K562 (cell line): ENCODE results near the gene HSD3B7. TPM values are rescaled to one million over a fixed set of nuclear protein-coding genes. Genes with fewer than 3 reads are reported as not detected.
A peak's percentile ranks its signal among the peaks of the same experiment; 100 is the strongest.

ENCODE experiments used
- ATF1 ChIP-seq, 2 experiments: fragments of 450-650 bp in 1 of 2; IDR thresholded peaks; 2 replicates each; pipeline ENCODE4 v1.6.1; 2016; ENCODE audit warnings: missing compliant biosample characterization in 1 of 2, missing genetic modification characterization in 1 of 2
- DLX4 ChIP-seq: fragments of 250-450 bp; sonication (Bioruptor Pico); IDR thresholded peaks from 2 replicates; pipeline ENCODE4 v1.6.1; 2021; ENCODE audit warnings: mild to moderate bottlenecking
- HDAC1 ChIP-seq, 2 experiments: fragments of 450-650 bp; IDR thresholded peaks; 2 replicates each; pipeline ENCODE4 v1.6.1; 2016 to 2017; ENCODE audit warnings: inconsistent platforms in 1 of 2, mild to moderate bottlenecking in 1 of 2, moderate library complexity in 1 of 2
- JUNB ChIP-seq: fragments of 450-650 bp; formaldehyde crosslinking; conservative IDR thresholded peaks from 2 replicates; pipeline ENCODE4 v1.4.0; 2020; ENCODE audit warnings: mild to moderate bottlenecking
- JUND ChIP-seq, 2 experiments: IDR thresholded peaks; 2 replicates in 1 of 2; 3 replicates in 1 of 2; pipeline ENCODE4 v1.6.1; 2011; ENCODE audit warnings: borderline replicate concordance in 2 of 2, low read depth in 2 of 2, low read length in 2 of 2, improper control_type of control experiment in 1 of 2, missing biosample characterization in 1 of 2, missing genetic modification characterization in 1 of 2, missing genetic modification reagents in 1 of 2
- MGA ChIP-seq: fragments of 450-650 bp; IDR thresholded peaks from 2 replicates; pipeline ENCODE4 v1.6.1; 2016; ENCODE audit warnings: mild to moderate bottlenecking, moderate library complexity
- NFE2L1 ChIP-seq: fragments of 450-650 bp; IDR thresholded peaks from 2 replicates; pipeline ENCODE4 v1.6.1; 2016; ENCODE audit warnings: missing genetic modification characterization, low read depth, mild to moderate bottlenecking, missing compliant biosample characterization, moderate library complexity, borderline replicate concordance
- PHB2 ChIP-seq: fragments of 450-650 bp; IDR thresholded peaks from 2 replicates; pipeline ENCODE4 v1.6.1; 2017; ENCODE audit warnings: low read depth
- RBM14 ChIP-seq: fragments of 200-400 bp; formaldehyde crosslinking; IDR thresholded peaks from 2 replicates; pipeline ENCODE4 v1.6.1; 2018; ENCODE audit warnings: low read depth, mild to moderate bottlenecking, low read length, moderate library complexity, borderline replicate concordance; ENCODE audit not compliant: insufficient read depth
- SOX6 ChIP-seq: fragments of 450-650 bp; IDR thresholded peaks from 2 replicates; pipeline ENCODE4 v1.6.1; 2014; ENCODE audit warnings: mild to moderate bottlenecking
- TFAM ChIP-seq: fragments of 250-450 bp; sonication (Bioruptor Pico); conservative IDR thresholded peaks from 2 replicates; pipeline ENCODE4 v1.5.0; 2021; ENCODE audit warnings: mild to moderate bottlenecking, moderate library complexity
- TRIM24 ChIP-seq, 2 experiments: fragments of 450-650 bp; IDR thresholded peaks; 2 replicates each; pipeline ENCODE4 v1.6.1; 2016
- ZNF140 ChIP-seq: fragments of 250-450 bp; sonication (Bioruptor Pico); IDR thresholded peaks from 2 replicates; pipeline ENCODE4 v1.8.0; 2021; ENCODE audit warnings: moderate library complexity, mild to moderate bottlenecking, inconsistent platforms
- ZNF316 ChIP-seq: fragments of 450-650 bp; IDR thresholded peaks from 2 replicates; pipeline ENCODE4 v1.6.1; 2016
- polyA plus RNA-seq, 8 experiments: library from polyadenylated mRNA; depleted of rRNA in 4 of 8; stranded (reverse) in 5 of 8; unstranded in 3 of 8; fragments of >200 nt; fragmentation: Nextera tagmentation in 2 of 8; fragmentation: Illumina TruSeq in 1 of 8; extraction: Ambion mirVana in 2 of 8; extraction: Trizol in 1 of 8; gene quantifications; 2 replicates each; pipeline versions ENCODE4 v1.2.1 to v1.2.3, GENCODE V29; 2011 to 2014; ENCODE audit warnings: inconsistent platforms in 1 of 8, missing spikeins in 1 of 8
- total RNA-seq, 7 experiments: library from RNA; depleted of rRNA in 6 of 7; stranded (reverse); fragments of >200 nt in 6 of 7; fragmentation: Illumina TruSeq in 2 of 7; extraction: Trizol in 2 of 7; gene quantifications; 2 replicates each; pipeline versions ENCODE4 v1.2.1 to v1.2.3, GENCODE V29; 2011 to 2021; ENCODE audit warnings: low replicate concordance in 1 of 7

The HSD3B7 gene
- total and polyA plus RNA-seq, 9 of the 15 experiments (the other 6 are each of a cell fraction or from before 2014, with no cell fraction given), result 5.4 to 49.1 (median 23.0) TPM

- TF ChIP-seq MGA (peak; percentile 99), ATF1 (CRISPR knock-in tag; IDR thresholded peaks at IDR 0.05) (peak; percentile 68), ATF1 (tag; IDR thresholded peaks at IDR 0.05) (peak; percentile 99), TFAM (CRISPR knock-in tag) (no peak), SOX6 (0 out of 2 replicates have a peak, but pooled peaks have one; percentile 71), RBM14 (no peak), ZNF316 (peak; percentile 30), JUNB (no peak), NFE2L1 (no peak), TRIM24 (IDR thresholded peaks at IDR 0.05) (peak in 1 of 2 experiments; percentile 74; a peak in 2 of 4 replicates), HDAC1 (IDR thresholded peaks at IDR 0.05) (peak in 1 of 2 experiments; percentile 90; a peak in 2 of 4 replicates), DLX4 (CRISPR knock-in tag) (no peak), ZNF140 (CRISPR knock-in tag) (no peak), JUND (IDR thresholded peaks at IDR 0.05; ENCODE audit: borderline replicate concordance, low read depth, low read length) (peak; percentile 87), JUND (tag; IDR thresholded peaks at IDR 0.05; ENCODE audit: borderline replicate concordance, low read depth, low read length) (peak; percentile 88; the same call in 2 of the 3 replicates), PHB2 (no peak)
These were observed 48.0 kb downstream of the HSD3B7 start, which contains the start of gene STX4 (continued) for GRCh38 chr16:31032736-31033708.
